ENCODE results near the gene LRRC74B.

- TF ChIP-seq, protein P1, sequence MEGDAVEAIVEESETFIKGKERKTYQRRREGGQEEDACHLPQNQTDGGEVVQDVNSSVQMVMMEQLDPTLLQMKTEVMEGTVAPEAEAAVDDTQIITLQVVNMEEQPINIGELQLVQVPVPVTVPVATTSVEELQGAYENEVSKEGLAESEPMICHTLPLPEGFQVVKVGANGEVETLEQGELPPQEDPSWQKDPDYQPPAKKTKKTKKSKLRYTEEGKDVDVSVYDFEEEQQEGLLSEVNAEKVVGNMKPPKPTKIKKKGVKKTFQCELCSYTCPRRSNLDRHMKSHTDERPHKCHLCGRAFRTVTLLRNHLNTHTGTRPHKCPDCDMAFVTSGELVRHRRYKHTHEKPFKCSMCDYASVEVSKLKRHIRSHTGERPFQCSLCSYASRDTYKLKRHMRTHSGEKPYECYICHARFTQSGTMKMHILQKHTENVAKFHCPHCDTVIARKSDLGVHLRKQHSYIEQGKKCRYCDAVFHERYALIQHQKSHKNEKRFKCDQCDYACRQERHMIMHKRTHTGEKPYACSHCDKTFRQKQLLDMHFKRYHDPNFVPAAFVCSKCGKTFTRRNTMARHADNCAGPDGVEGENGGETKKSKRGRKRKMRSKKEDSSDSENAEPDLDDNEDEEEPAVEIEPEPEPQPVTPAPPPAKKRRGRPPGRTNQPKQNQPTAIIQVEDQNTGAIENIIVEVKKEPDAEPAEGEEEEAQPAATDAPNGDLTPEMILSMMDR (IDR thresholded peaks at IDR 0.05): no peak
- TF ChIP-seq POLR2AphosphoS5 (IDR thresholded peaks at IDR 0.05; ENCODE audit: low read depth, low read length) (no peak), EP300 (IDR thresholded peaks at IDR 0.05; ENCODE audit: borderline replicate concordance in 1 of 2, low read depth in 1 of 2, low read length in 1 of 2) (no peak), EZH2phosphoT487 (IDR thresholded peaks at IDR 0.05; ENCODE audit: borderline replicate concordance, low read depth) (no peak), RCOR1 (IDR thresholded peaks at IDR 0.05; ENCODE audit: low read length) (no peak), MXI1 (IDR thresholded peaks at IDR 0.05; ENCODE audit: low read depth, low read length) (no peak), RAD21 (IDR thresholded peaks at IDR 0.05; ENCODE audit: low read length) (no peak), ELF1 (IDR thresholded peaks at IDR 0.05) (no peak), SMC3 (IDR thresholded peaks at IDR 0.05; ENCODE audit: low read depth, low read length) (no peak), JUND (IDR thresholded peaks at IDR 0.05) (no peak), CHD2 (IDR thresholded peaks at IDR 0.05; ENCODE audit: low read length, partially characterized antibody) (no peak), TEAD4 (IDR thresholded peaks at IDR 0.05; ENCODE audit: borderline replicate concordance, insufficient read depth) (no peak)
These were observed 21.5 kb downstream of the LRRC74B start for GRCh38 chr22:21067075-21067900.

All from SK-N-SH (cell line).